RKO (cell line): ENCODE data around the gene KCNJ4.

Experiments
- DNase-seq: peaks from one replicate; pipeline ENCODE4 v3.0.0-alpha.2; 2016; ENCODE audit warnings: low spot score

KCNJ4 gene

GRCh38 chr22:38429499-38430068, 25.4 kb downstream of the KCNJ4 start:
- no peak for DNase-seq

- DNase-seq: no peak
Observed at GRCh38 chr22:38428714-38429113, 26.3 kb downstream of the KCNJ4 start.

GRCh38 chr22:38427940-38428339, 27.1 kb downstream of the KCNJ4 start:
- DNase-seq: no peak

GRCh38 chr22:38427465-38427864, 27.5 kb downstream of the KCNJ4 start:
- no peak for DNase-seq

- DNase-seq: no peak
Observed at GRCh38 chr22:38426628-38427027, 28.4 kb downstream of the KCNJ4 start.

GRCh38 chr22:38424525-38425080, 30.4 kb downstream of the KCNJ4 start:
- no peak for DNase-seq

- DNase-seq: no peak
Observed at GRCh38 chr22:38423512-38424503, 31.2 kb downstream of the KCNJ4 start.

- no peak for DNase-seq
Observed at GRCh38 chr22:38422611-38423511, 32.1 kb downstream of the KCNJ4 start.

- no peak for DNase-seq
Observed at GRCh38 chr22:38420734-38421133, 34.3 kb downstream of the KCNJ4 start.

- no peak for DNase-seq
Observed at GRCh38 chr22:38419858-38420160, 35.2 kb downstream of the KCNJ4 start.

- no peak for DNase-seq
Observed at GRCh38 chr22:38419121-38419857, 35.7 kb downstream of the KCNJ4 start.

- DNase-seq: no peak
Observed at GRCh38 chr22:38418589-38418988, 36.4 kb downstream of the KCNJ4 start.

GRCh38 chr22:38417252-38418060, 37.5 kb downstream of the KCNJ4 start:
- no peak for DNase-seq

- no peak for DNase-seq
Observed at GRCh38 chr22:38416621-38417251, 38.3 kb downstream of the KCNJ4 start.

- DNase-seq: no peak
Observed at GRCh38 chr22:38415561-38416321, 39.3 kb downstream of the KCNJ4 start.

- DNase-seq: no peak
Observed at GRCh38 chr22:38415046-38415445, 40.0 kb downstream of the KCNJ4 start.

GRCh38 chr22:38414009-38414395, 41.0 kb downstream of the KCNJ4 start:
- no peak for DNase-seq

GRCh38 chr22:38413085-38414008, 41.7 kb downstream of the KCNJ4 start:
- DNase-seq: no peak
